ENCODE measurements around the gene OR6Q1. TPM values are rescaled to one million over a fixed set of nuclear protein-coding genes. Genes with fewer than 3 reads are reported as not detected.

Gene OR6Q1
- total and polyA plus RNA-seq, 2 experiments from 2014 or later: not detected

GRCh38 chr11:58039589-58039988 is 8.8 kb downstream of the OR6Q1 start:
- peaks cover 7% of the 10 kb centered on the region for H3K9me2 ChIP-seq (ENCODE audit: insufficient read depth)
- Mint-ChIP-seq H3K4me1 (no peaks in the 10 kb centered on the region), H3K9me3 (peaks cover 21% of the 10 kb centered on the region), H3K36me3 (ENCODE audit: low read depth) (peaks cover 5% of the 10 kb centered on the region; the same call in 1 of the 3 replicates), H3K4me3 (no peak overlapping the region), H3K27me3 (ENCODE audit: insufficient read depth, low read depth, poor library complexity) (peaks cover 10% of the 10 kb centered on the region), H3K27ac (no peak overlapping the region)
- H2AFZ ChIP-seq: no peak overlapping the region
- H3K4me1 ChIP-seq (ENCODE audit: insufficient read depth): no peaks in the 10 kb centered on the region
- no peaks in the 10 kb centered on the region for H3K36me3 ChIP-seq (ENCODE audit: insufficient read depth)
- ATAC-seq (no peak), DNase-seq (ENCODE audit: low spot score) (no peak)
- no peaks in the 10 kb centered on the region for H4K20me1 ChIP-seq (replicated peaks; ENCODE audit: insufficient read depth)
- no peak for TF ChIP-seq EZH2phosphoT487 (IDR thresholded peaks at IDR 0.05; ENCODE audit: unreplicated experiment)
- H3K4me2 ChIP-seq: no peak overlapping the region
- no peaks in the 10 kb centered on the region for H3K27me3 ChIP-seq (ENCODE audit: insufficient read depth)
- H3K4me3 ChIP-seq: no peak overlapping the region
- H3F3A ChIP-seq (replicated peaks; ENCODE audit: low read depth): no peaks in the 10 kb centered on the region
- H3K79me2 ChIP-seq (replicated peaks; ENCODE audit: insufficient read depth): no peaks in the 10 kb centered on the region
- H3K27ac ChIP-seq (ENCODE audit: low read depth): no peak overlapping the region

- H3K36me3 Mint-ChIP-seq (ENCODE audit: low read depth): no peaks in the 10 kb centered on the region; the same call in 2 of the 3 replicates
- Histone ChIP-seq H3K27me3 (ENCODE audit: insufficient read depth) (no peaks in the 10 kb centered on the region), H3K4me3 (no peak overlapping the region), H3K4me2 (no peak overlapping the region), H3K36me3 (ENCODE audit: insufficient read depth) (no peaks in the 10 kb centered on the region), H3K27ac (ENCODE audit: low read depth) (no peak overlapping the region), H3K4me1 (ENCODE audit: insufficient read depth) (no peaks in the 10 kb centered on the region), H3F3A (replicated peaks; ENCODE audit: low read depth) (no peaks in the 10 kb centered on the region), H4K20me1 (replicated peaks; ENCODE audit: insufficient read depth) (no peaks in the 10 kb centered on the region), H3K79me2 (replicated peaks; ENCODE audit: insufficient read depth) (no peaks in the 10 kb centered on the region), H2AFZ (no peak overlapping the region), H3K9me2 (ENCODE audit: insufficient read depth) (peaks cover 7% of the 10 kb centered on the region)
- H3K27me3 Mint-ChIP-seq (ENCODE audit: insufficient read depth, low read depth, poor library complexity): peaks cover 8% of the 10 kb centered on the region
- ATAC-seq (no peak), DNase-seq (ENCODE audit: low spot score) (no peak)
- TF ChIP-seq REST (IDR thresholded peaks at IDR 0.05; ENCODE audit: unreplicated experiment): no peak
- no peak for TF ChIP-seq CREB1 (CRISPR knock-in tag; IDR thresholded peaks at IDR 0.05; ENCODE audit: low read depth)
- no peaks in the 10 kb centered on the region for H3K4me1 Mint-ChIP-seq
- no peak overlapping the region for H3K4me3 Mint-ChIP-seq
- no peak overlapping the region for H3K27ac Mint-ChIP-seq
- H3K9me3 Mint-ChIP-seq: peaks cover 4% of the 10 kb centered on the region; the same call in 2 of the 3 replicates
Observed at GRCh38 chr11:58043379-58043778, 12.6 kb downstream of the OR6Q1 start.

- H3K4me1 Mint-ChIP-seq: no peaks in the 10 kb centered on the region
- H3K4me3 Mint-ChIP-seq: no peak overlapping the region
- Histone ChIP-seq H4K20me1 (replicated peaks; ENCODE audit: insufficient read depth) (no peaks in the 10 kb centered on the region), H3K27ac (ENCODE audit: low read depth) (no peak overlapping the region), H3K36me3 (ENCODE audit: insufficient read depth) (no peaks in the 10 kb centered on the region), H3K9me2 (ENCODE audit: insufficient read depth) (peaks cover 5% of the 10 kb centered on the region), H3K4me3 (no peak overlapping the region), H2AFZ (no peak overlapping the region), H3F3A (replicated peaks; ENCODE audit: low read depth) (no peaks in the 10 kb centered on the region), H3K79me2 (replicated peaks; ENCODE audit: insufficient read depth) (no peaks in the 10 kb centered on the region), H3K4me1 (ENCODE audit: insufficient read depth) (no peaks in the 10 kb centered on the region), H3K27me3 (ENCODE audit: insufficient read depth) (no peaks in the 10 kb centered on the region), H3K4me2 (no peak overlapping the region)
- no peak for DNase-seq (ENCODE audit: low spot score)
- H3K36me3 Mint-ChIP-seq (ENCODE audit: low read depth): no peaks in the 10 kb centered on the region; the same call in 2 of the 3 replicates
- TF ChIP-seq EZH2 (IDR thresholded peaks at IDR 0.05; ENCODE audit: low read depth, unreplicated experiment): no peak
- H3K27me3 Mint-ChIP-seq (ENCODE audit: insufficient read depth, low read depth, poor library complexity): peaks cover 1% of the 10 kb centered on the region
- no peak for ATAC-seq
- 0 out of 2 replicates have a peak overlapping the region, but pooled peaks have one; percentile 6 for H3K27ac Mint-ChIP-seq
- H3K9me3 Mint-ChIP-seq: no peaks in the 10 kb centered on the region; the same call in 2 of the 3 replicates
Observed at GRCh38 chr11:58046231-58046630, 15.5 kb downstream of the OR6Q1 start.

All from GM23338 (cell line).